K562 (cell line): ENCODE measurements around the gene ASIC3. TPM values are rescaled to one million over a fixed set of nuclear protein-coding genes. Genes with fewer than 3 reads are reported as not detected.

Source experiments
- CBFA2T2 ChIP-seq: fragments of 450-650 bp; conservative IDR thresholded peaks from 2 replicates; pipeline ENCODE4 v1.6.1; 2017; ENCODE audit warnings: mild to moderate bottlenecking
- DMBX1 ChIP-seq: fragments of 250-450 bp; sonication (Bioruptor Pico); IDR thresholded peaks from 2 replicates; pipeline ENCODE4 v1.8.0; 2022; ENCODE audit warnings: inconsistent platforms, mild to moderate bottlenecking, moderate library complexity, borderline replicate concordance
- ERF ChIP-seq: fragments of 450-650 bp; formaldehyde crosslinking; IDR thresholded peaks from 2 replicates; pipeline ENCODE4 v1.4.0; 2020; ENCODE audit warnings: mild to moderate bottlenecking, mixed read lengths
- GABPA ChIP-seq: fragments of 200-800 bp; sonication (Bioruptor generic); conservative IDR thresholded peaks from 2 replicates; pipeline ENCODE4 v1.6.1; 2016; ENCODE audit warnings: low read depth, missing genetic modification characterization, missing compliant biosample characterization
- KLF6 ChIP-seq: fragments of 250-450 bp; sonication (Bioruptor Pico); IDR thresholded peaks from 2 replicates; pipeline ENCODE4 v1.4.0; 2020; ENCODE audit warnings: mild to moderate bottlenecking, moderate library complexity, borderline replicate concordance
- MED1 ChIP-seq: sonication (generic); formaldehyde crosslinking; IDR thresholded peaks from 2 replicates; pipeline ENCODE4 v1.8.1; 2023; ENCODE audit warnings: missing genetic modification reagents, borderline replicate concordance
- NFYB ChIP-seq: IDR thresholded peaks from 2 replicates; pipeline ENCODE4 v1.6.1; 2011; ENCODE audit warnings: mild to moderate bottlenecking, moderate library complexity; ENCODE audit not compliant: insufficient read length; ENCODE audit errors: extremely low read depth
- SRF ChIP-seq, 2 experiments: fragments of 250-450, 450-650 bp in 1 of 2; sonication (Bioruptor Pico) in 1 of 2; sonication (generic) in 1 of 2; formaldehyde crosslinking; IDR thresholded peaks; 2 replicates each; pipeline versions ENCODE4 v1.5.0 to v1.5.1; 2020 to 2022; ENCODE audit warnings: mild to moderate bottlenecking in 1 of 2, missing genetic modification reagents in 1 of 2
- ZFP36 ChIP-seq: fragments of 150-350 bp; IDR thresholded peaks from 2 replicates; pipeline ENCODE4 v1.6.1; 2018; ENCODE audit warnings: low read length, low read depth; ENCODE audit not compliant: partially characterized antibody
- ZNF23 ChIP-seq: fragments of 250-450 bp; sonication (Bioruptor Pico); IDR thresholded peaks from 2 replicates; pipeline ENCODE4 v1.4.0; 2020; ENCODE audit warnings: mild to moderate bottlenecking
- polyA plus RNA-seq, 8 experiments: library from polyadenylated mRNA; depleted of rRNA in 4 of 8; stranded (reverse) in 5 of 8; unstranded in 3 of 8; fragments of >200 nt; fragmentation: Nextera tagmentation in 2 of 8; fragmentation: Illumina TruSeq in 1 of 8; extraction: Ambion mirVana in 2 of 8; extraction: Trizol in 1 of 8; gene quantifications; 2 replicates each; pipeline versions ENCODE4 v1.2.1 to v1.2.3, GENCODE V29; 2011 to 2014; ENCODE audit warnings: inconsistent platforms in 1 of 8, missing spikeins in 1 of 8
- total RNA-seq, 7 experiments: library from RNA; depleted of rRNA in 6 of 7; stranded (reverse); fragments of >200 nt in 6 of 7; fragmentation: Illumina TruSeq in 2 of 7; extraction: Trizol in 2 of 7; gene quantifications; 2 replicates each; pipeline versions ENCODE4 v1.2.1 to v1.2.3, GENCODE V29; 2011 to 2021; ENCODE audit warnings: low replicate concordance in 1 of 7
- TF ChIP-seq, protein P1 (sequence below): sonication (generic); formaldehyde crosslinking; IDR thresholded peaks from 2 replicates; pipeline ENCODE4 v1.8.0; 2022; ENCODE audit warnings: mild to moderate bottlenecking, missing genetic modification reagents
- TF ChIP-seq, protein P2 (sequence below): IDR thresholded peaks from 3 replicates; pipeline ENCODE4 v1.6.1; 2011; ENCODE audit warnings: borderline replicate concordance, mild to moderate bottlenecking, moderate library complexity; ENCODE audit not compliant: insufficient read length; ENCODE audit errors: extremely low read depth
- TF ChIP-seq, protein P3 (sequence below): fragments of 250-450 bp; sonication (Bioruptor Pico); IDR thresholded peaks from 2 replicates; pipeline ENCODE4 v1.5.0; 2021; ENCODE audit warnings: mild to moderate bottlenecking, borderline replicate concordance
- TF ChIP-seq, protein P4 (sequence below): fragments of 200-800 bp; sonication (Bioruptor generic); IDR thresholded peaks from 2 replicates; pipeline ENCODE4 v1.6.1; 2017; ENCODE audit warnings: missing genetic modification characterization, missing compliant biosample characterization
- TF ChIP-seq, protein P5 (sequence below): sonication (generic); formaldehyde crosslinking; IDR thresholded peaks from 2 replicates; pipeline ENCODE4 v1.8.1; 2023; ENCODE audit warnings: mild to moderate bottlenecking, missing genetic modification reagents

ASIC3 gene
- total and polyA plus RNA-seq, 9 of the 15 experiments (the other 6 are each of a cell fraction or from before 2014, with no cell fraction given): 0.11 to 5.0 (median 0.87) TPM

DNA sequence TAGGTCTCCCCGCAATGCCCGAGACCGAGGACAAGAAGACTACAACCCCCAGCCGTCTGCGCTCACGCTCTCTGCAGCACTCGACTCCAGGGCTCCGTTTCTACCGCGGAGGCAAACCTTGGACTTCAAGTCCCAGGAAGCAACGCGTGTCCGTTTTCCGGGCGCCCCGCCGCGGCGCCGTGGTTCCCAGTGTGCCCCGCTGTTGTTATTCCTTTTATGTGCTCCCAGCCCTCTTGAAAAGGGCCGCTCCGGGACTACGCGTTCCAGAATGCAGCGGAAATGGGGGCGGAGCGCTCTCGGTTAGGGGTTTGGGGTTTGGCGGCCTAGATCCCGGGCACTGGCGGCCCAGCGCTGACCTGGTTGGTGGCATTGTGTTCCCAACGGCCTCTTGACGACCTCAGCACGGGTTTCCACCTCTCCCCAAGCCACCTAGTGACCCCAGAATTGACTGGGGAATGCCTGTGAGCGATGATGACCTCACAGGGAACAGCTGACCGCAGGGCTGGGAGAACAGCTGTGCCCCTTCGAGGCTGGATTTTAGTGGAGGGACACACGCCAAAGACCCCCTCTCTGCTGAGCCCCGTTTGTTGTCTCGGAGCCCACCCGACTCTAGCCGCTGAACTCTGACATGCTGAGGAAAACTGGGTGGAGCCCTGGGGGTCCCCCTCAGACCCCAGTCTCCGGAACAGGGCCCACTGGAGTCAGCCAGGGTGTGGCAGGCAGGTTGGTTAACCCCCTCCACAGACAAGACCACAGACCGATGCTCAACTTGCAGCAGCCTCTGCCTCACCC is 9.9 kb downstream of the ASIC3 start (continued):
- no peak for TF ChIP-seq NFYB
- no peak for TF ChIP-seq GABPA (tag)
- TF ChIP-seq, protein P1, sequence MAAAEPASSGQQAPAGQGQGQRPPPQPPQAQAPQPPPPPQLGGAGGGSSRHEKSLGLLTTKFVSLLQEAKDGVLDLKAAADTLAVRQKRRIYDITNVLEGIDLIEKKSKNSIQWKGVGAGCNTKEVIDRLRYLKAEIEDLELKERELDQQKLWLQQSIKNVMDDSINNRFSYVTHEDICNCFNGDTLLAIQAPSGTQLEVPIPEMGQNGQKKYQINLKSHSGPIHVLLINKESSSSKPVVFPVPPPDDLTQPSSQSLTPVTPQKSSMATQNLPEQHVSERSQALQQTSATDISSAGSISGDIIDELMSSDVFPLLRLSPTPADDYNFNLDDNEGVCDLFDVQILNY: no peak
- TF ChIP-seq, protein P2, sequence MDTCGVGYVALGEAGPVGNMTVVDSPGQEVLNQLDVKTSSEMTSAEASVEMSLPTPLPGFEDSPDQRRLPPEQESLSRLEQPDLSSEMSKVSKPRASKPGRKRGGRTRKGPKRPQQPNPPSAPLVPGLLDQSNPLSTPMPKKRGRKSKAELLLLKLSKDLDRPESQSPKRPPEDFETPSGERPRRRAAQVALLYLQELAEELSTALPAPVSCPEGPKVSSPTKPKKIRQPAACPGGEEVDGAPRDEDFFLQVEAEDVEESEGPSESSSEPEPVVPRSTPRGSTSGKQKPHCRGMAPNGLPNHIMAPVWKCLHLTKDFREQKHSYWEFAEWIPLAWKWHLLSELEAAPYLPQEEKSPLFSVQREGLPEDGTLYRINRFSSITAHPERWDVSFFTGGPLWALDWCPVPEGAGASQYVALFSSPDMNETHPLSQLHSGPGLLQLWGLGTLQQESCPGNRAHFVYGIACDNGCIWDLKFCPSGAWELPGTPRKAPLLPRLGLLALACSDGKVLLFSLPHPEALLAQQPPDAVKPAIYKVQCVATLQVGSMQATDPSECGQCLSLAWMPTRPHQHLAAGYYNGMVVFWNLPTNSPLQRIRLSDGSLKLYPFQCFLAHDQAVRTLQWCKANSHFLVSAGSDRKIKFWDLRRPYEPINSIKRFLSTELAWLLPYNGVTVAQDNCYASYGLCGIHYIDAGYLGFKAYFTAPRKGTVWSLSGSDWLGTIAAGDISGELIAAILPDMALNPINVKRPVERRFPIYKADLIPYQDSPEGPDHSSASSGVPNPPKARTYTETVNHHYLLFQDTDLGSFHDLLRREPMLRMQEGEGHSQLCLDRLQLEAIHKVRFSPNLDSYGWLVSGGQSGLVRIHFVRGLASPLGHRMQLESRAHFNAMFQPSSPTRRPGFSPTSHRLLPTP: no peak
- TF ChIP-seq ERF (CRISPR knock-in tag): peak; percentile 67; the same call in 1 of the 2 replicates
- TF ChIP-seq CBFA2T2: no peak
- 0 out of 2 replicates have a peak, but pooled peaks have one; percentile 4 for TF ChIP-seq KLF6 (CRISPR knock-in tag)
- no peak for TF ChIP-seq ZNF23 (CRISPR knock-in tag)
- TF ChIP-seq MED1 (CRISPR knock-in tag): no peak
- peak; percentile 15 for TF ChIP-seq ZFP36
- TF ChIP-seq, protein P3, sequence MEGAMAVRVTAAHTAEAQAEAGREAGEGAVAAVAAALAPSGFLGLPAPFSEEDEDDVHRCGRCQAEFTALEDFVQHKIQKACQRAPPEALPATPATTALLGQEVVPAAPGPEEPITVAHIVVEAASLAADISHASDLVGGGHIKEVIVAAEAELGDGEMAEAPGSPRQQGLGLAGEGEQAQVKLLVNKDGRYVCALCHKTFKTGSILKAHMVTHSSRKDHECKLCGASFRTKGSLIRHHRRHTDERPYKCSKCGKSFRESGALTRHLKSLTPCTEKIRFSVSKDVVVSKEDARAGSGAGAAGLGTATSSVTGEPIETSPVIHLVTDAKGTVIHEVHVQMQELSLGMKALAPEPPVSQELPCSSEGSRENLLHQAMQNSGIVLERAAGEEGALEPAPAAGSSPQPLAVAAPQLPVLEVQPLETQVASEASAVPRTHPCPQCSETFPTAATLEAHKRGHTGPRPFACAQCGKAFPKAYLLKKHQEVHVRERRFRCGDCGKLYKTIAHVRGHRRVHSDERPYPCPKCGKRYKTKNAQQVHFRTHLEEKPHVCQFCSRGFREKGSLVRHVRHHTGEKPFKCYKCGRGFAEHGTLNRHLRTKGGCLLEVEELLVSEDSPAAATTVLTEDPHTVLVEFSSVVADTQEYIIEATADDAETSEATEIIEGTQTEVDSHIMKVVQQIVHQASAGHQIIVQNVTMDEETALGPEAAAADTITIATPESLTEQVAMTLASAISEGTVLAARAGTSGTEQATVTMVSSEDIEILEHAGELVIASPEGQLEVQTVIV: no peak
- peak; percentile 64; the same call in 1 of the 2 replicates for TF ChIP-seq DMBX1
- TF ChIP-seq, protein P4, sequence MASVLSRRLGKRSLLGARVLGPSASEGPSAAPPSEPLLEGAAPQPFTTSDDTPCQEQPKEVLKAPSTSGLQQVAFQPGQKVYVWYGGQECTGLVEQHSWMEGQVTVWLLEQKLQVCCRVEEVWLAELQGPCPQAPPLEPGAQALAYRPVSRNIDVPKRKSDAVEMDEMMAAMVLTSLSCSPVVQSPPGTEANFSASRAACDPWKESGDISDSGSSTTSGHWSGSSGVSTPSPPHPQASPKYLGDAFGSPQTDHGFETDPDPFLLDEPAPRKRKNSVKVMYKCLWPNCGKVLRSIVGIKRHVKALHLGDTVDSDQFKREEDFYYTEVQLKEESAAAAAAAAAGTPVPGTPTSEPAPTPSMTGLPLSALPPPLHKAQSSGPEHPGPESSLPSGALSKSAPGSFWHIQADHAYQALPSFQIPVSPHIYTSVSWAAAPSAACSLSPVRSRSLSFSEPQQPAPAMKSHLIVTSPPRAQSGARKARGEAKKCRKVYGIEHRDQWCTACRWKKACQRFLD (CRISPR knock-in tag): peak; percentile 72
- TF ChIP-seq, protein P5, sequence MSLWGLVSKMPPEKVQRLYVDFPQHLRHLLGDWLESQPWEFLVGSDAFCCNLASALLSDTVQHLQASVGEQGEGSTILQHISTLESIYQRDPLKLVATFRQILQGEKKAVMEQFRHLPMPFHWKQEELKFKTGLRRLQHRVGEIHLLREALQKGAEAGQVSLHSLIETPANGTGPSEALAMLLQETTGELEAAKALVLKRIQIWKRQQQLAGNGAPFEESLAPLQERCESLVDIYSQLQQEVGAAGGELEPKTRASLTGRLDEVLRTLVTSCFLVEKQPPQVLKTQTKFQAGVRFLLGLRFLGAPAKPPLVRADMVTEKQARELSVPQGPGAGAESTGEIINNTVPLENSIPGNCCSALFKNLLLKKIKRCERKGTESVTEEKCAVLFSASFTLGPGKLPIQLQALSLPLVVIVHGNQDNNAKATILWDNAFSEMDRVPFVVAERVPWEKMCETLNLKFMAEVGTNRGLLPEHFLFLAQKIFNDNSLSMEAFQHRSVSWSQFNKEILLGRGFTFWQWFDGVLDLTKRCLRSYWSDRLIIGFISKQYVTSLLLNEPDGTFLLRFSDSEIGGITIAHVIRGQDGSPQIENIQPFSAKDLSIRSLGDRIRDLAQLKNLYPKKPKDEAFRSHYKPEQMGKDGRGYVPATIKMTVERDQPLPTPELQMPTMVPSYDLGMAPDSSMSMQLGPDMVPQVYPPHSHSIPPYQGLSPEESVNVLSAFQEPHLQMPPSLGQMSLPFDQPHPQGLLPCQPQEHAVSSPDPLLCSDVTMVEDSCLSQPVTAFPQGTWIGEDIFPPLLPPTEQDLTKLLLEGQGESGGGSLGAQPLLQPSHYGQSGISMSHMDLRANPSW (CRISPR knock-in tag): 0 out of 2 replicates have a peak, but pooled peaks have one; percentile 75
- TF ChIP-seq SRF (CRISPR knock-in tag; IDR thresholded peaks at IDR 0.05): peak in 1 of 2 experiments; percentile 94; a peak in 2 of 4 replicates
